Endothelial cell of umbilical vein (primary cell): ENCODE results near the gene TCEAL3. TPM values are rescaled to one million over a fixed set of nuclear protein-coding genes. Genes with fewer than 3 reads are reported as not detected.

ENCODE experiments used
- BruUV-seq: library from RNA; stranded (reverse); fragments of 400-500 nt; replicated peaks from 2 replicates; lab custom pipeline; 2021; lab: Mats Ljungman, UMichigan
- CTCF ChIA-PET: fragments of 300-600, 350-600 bp; sonication (Branson Sonifier 250); formaldehyde crosslinking; loops from one replicate; lab custom pipeline; 2021; ENCODE audit warnings: antibody characterized with exemption, inconsistent platforms; lab: Charles Lee
- POLR2A ChIA-PET: fragments of 300-600, 350-600 bp; sonication (Branson Sonifier 250); formaldehyde crosslinking; loops from one replicate; lab custom pipeline; 2021; ENCODE audit warnings: antibody characterized with exemption, inconsistent platforms; lab: Charles Lee
- DNase-seq: peaks from one replicate; pipeline ENCODE4 v3.0.0-alpha.2; 2011; ENCODE audit warnings: low read depth, low spot score
- FAIRE-seq: peaks from 2 replicates; lab custom pipeline; 2011; peaks lifted over from hg19 to GRCh38; lab: Jason Lieb, UNC
- H2AFZ ChIP-seq: 2 replicates; pipeline ENCODE4 v1.6.0; 2012; ENCODE audit warnings: low read depth, low read length, control low read depth, inconsistent platforms
- H3K27ac ChIP-seq: 2 replicates; pipeline ENCODE4 v1.5.1; 2011; ENCODE audit warnings: low read depth, mild to moderate bottlenecking, control low read depth, low read length, moderate library complexity; ENCODE audit not compliant: insufficient read depth
- H3K27me3 ChIP-seq, 2 experiments: 2 replicates each; pipeline versions ENCODE4 v1.6.0 to v1.6.1; 2011; ENCODE audit warnings: low read length in 2 of 2, mixed read lengths in 1 of 2; ENCODE audit not compliant: control insufficient read depth in 2 of 2, insufficient read depth in 2 of 2
- H3K36me3 ChIP-seq, 2 experiments: 2 replicates in 1 of 2; 3 replicates in 1 of 2; pipeline ENCODE4 v1.5.1; 2011; ENCODE audit warnings: low read length in 2 of 2, mild to moderate bottlenecking in 1 of 2, moderate library complexity in 1 of 2; ENCODE audit not compliant: control insufficient read depth in 2 of 2, insufficient read depth in 2 of 2; ENCODE audit errors: extremely low read depth in 1 of 2
- H3K4me1 ChIP-seq: 3 replicates; pipeline ENCODE4 v1.5.1; 2011; ENCODE audit warnings: mild to moderate bottlenecking, low read length; ENCODE audit not compliant: control insufficient read depth, insufficient read depth; ENCODE audit errors: extremely low read depth
- H3K4me2 ChIP-seq: 2 replicates; pipeline ENCODE4 v1.6.1; 2011; ENCODE audit warnings: low read length, control low read depth, mixed read lengths; ENCODE audit not compliant: insufficient read depth
- H3K4me3 ChIP-seq, 3 experiments: fragments of 200-600 bp in 1 of 3; sonication (generic), shearing (Covaris generic) in 1 of 3; replicated peaks in 1 of 3; 2 replicates each; pipeline ENCODE4 v1.5.1; 2011 to 2016; ENCODE audit warnings: control low read depth in 3 of 3, low read length in 3 of 3, mild to moderate bottlenecking in 2 of 3, inconsistent platforms in 1 of 3, low read depth in 1 of 3, moderate library complexity in 1 of 3; ENCODE audit not compliant: insufficient read depth in 1 of 3
- H3K79me2 ChIP-seq: 2 replicates; pipeline ENCODE4 v1.6.0; 2012; ENCODE audit warnings: low read length, inconsistent platforms; ENCODE audit not compliant: control insufficient read depth, insufficient read depth
- H3K9ac ChIP-seq: replicated peaks from 2 replicates; pipeline ENCODE3; 2011; ENCODE audit warnings: low read length, control low read depth; ENCODE audit not compliant: insufficient read depth; ENCODE audit errors: extremely low read depth
- H3K9me1 ChIP-seq: replicated peaks from 3 replicates; pipeline ENCODE4 v1.6.0; 2011; ENCODE audit warnings: mild to moderate bottlenecking, low read length; ENCODE audit not compliant: control insufficient read depth, insufficient read depth; ENCODE audit errors: extremely low read depth
- H3K9me3 ChIP-seq: replicated peaks from 2 replicates; pipeline ENCODE4 v1.5.1; 2012; ENCODE audit warnings: low read length, inconsistent platforms; ENCODE audit not compliant: control insufficient read depth, insufficient read depth
- H4K20me1 ChIP-seq: replicated peaks from 2 replicates; pipeline ENCODE3; 2011; ENCODE audit warnings: mild to moderate bottlenecking, low read length; ENCODE audit not compliant: control insufficient read depth, insufficient read depth; ENCODE audit errors: extremely low read depth
- EZH2 ChIP-seq: IDR thresholded peaks from 2 replicates; pipeline ENCODE4 v1.6.1; 2012; ENCODE audit warnings: borderline replicate concordance, low read depth, mild to moderate bottlenecking, moderate library complexity, low read length, inconsistent platforms; ENCODE audit not compliant: severe bottlenecking
- FOS ChIP-seq: IDR thresholded peaks from 2 replicates; pipeline ENCODE4 v1.6.1; 2011; ENCODE audit warnings: mild to moderate bottlenecking, low read length, moderate library complexity, borderline replicate concordance; ENCODE audit not compliant: insufficient read depth
- GATA2 ChIP-seq: IDR thresholded peaks from 2 replicates; pipeline ENCODE4 v1.7.0; 2011; ENCODE audit warnings: low read depth, mild to moderate bottlenecking, moderate library complexity, mixed read lengths, low read length; ENCODE audit not compliant: insufficient read length, insufficient read depth
- JUN ChIP-seq: IDR thresholded peaks from 2 replicates; pipeline ENCODE4 v1.6.1; 2011; ENCODE audit warnings: borderline replicate concordance, low read depth; ENCODE audit not compliant: insufficient read length, insufficient read depth
- MYC ChIP-seq: IDR thresholded peaks from one replicate; pipeline ENCODE4 v1.6.1; 2011; ENCODE audit warnings: mild to moderate bottlenecking, low read depth, low read length
- POLR2A ChIP-seq: IDR thresholded peaks from 2 replicates; pipeline ENCODE4 v1.6.1; 2012; ENCODE audit warnings: low read depth, mild to moderate bottlenecking, control low read depth, low read length
- POLR2AphosphoS5 ChIP-seq: IDR thresholded peaks from 2 replicates; pipeline ENCODE4 v1.6.1; 2012; ENCODE audit warnings: low read depth, mild to moderate bottlenecking, control low read depth, low read length, moderate library complexity; ENCODE audit not compliant: insufficient read depth
- dilution Hi-C: fragments of 300-500 bp; cut with MboI; formaldehyde crosslinking; loops from one replicate; pipeline ENCODE4 v1.15.0; 2019; ENCODE audit warnings: low sequenced_read_pairs; ENCODE audit not compliant: extremely low pct_ligation_motif_present
- intact Hi-C: fragments of 100-400 bp; cut with micrococcal nuclease; formaldehyde crosslinking; loops from one replicate; pipeline ENCODE4 v1.10.0; 2022
- polyA plus RNA-seq, 4 experiments: library from polyadenylated mRNA; depleted of rRNA in 3 of 4; stranded (reverse) in 3 of 4; unstranded in 1 of 4; fragments of >200 nt; gene quantifications; 2 replicates each; pipeline versions ENCODE4 v1.2.1 to v1.2.3, GENCODE V29; 2011 to 2012; ENCODE audit warnings: missing spikeins in 1 of 4
- total RNA-seq: library from RNA; stranded (reverse); gene quantifications from 2 replicates; pipeline ENCODE4 v1.2.3, GENCODE V29; 2021
- TF ChIP-seq, protein P1 (sequence below), 2 donors: IDR thresholded peaks; 1 replicate in 1 of 2; 2 replicates in 1 of 2; pipeline ENCODE4 v1.5.1; 2011; ENCODE audit warnings: low read length in 2 of 2, mild to moderate bottlenecking in 2 of 2, moderate library complexity in 2 of 2, control low read depth in 1 of 2, inconsistent platforms in 1 of 2, low read depth in 1 of 2; ENCODE audit not compliant: insufficient read depth in 1 of 2; ENCODE audit errors: extremely low read depth in 1 of 2
- TF ChIP-seq, protein P2 (sequence below): IDR thresholded peaks from 2 replicates; pipeline ENCODE4 v1.6.1; 2011; ENCODE audit not compliant: insufficient read depth, insufficient read length

Gene TCEAL3
- total and polyA plus RNA-seq, 2 donors (not counting 3 experiments of a cell fraction or from before 2014, with no cell fraction given): 8.9 to 23.7 TPM

DNA sequence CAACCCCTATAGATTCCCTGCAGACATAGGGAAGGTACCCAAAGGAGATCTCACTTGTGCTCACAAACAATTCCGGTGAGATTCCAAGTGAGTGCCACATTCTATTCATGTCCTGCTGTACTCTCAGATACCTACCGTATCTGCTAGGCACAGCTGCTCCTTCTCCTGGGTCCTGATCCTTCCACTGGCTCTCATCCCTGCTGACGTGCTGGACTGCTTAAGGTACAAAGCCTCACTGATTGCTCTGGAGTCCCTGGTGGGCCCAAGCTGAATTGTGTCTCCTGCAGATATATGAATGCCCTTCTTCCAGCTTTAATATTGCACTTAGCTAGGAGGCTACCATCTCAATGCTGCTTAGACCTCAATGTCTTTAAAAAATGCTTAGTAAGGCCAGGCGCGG, 23.4 kb downstream of the TCEAL3 start:
- H3K4me3 ChIP-seq: no peak overlapping the region
- CTCF ChIA-PET: interaction anchor here (1.2 to 1.8 kb wide), 5 partner anchors 23 to 98 kb away, joined by 4 to 19 read pairs (median 6); partner anchors contain the start of gene TCEAL3

DNA sequence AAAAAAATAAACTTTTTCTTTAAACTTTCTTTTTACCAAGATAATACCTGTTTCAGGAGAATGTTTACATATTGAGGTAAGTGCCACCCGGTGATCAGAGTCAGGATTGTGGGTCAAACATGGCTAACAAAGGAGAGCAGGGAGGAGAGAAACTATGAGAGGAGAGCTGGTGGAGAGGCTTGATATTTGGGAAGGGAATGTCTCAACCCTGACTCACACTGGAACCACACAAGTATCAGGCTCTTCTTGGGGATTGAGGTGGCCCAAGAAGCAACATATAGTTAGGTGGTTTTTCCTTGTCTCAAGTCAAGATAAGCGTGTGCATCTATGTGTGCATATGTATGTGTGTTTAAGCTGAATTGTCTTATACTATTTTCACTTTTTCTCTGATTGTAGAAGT, 27.7 kb downstream of the TCEAL3 start:
- no peak overlapping the region for H3K4me2 ChIP-seq
- H3K9ac ChIP-seq: no peak overlapping the region
- intact Hi-C loops: no loop called here
- no peak overlapping the region for H3K27ac ChIP-seq
- TF ChIP-seq, protein P1, sequence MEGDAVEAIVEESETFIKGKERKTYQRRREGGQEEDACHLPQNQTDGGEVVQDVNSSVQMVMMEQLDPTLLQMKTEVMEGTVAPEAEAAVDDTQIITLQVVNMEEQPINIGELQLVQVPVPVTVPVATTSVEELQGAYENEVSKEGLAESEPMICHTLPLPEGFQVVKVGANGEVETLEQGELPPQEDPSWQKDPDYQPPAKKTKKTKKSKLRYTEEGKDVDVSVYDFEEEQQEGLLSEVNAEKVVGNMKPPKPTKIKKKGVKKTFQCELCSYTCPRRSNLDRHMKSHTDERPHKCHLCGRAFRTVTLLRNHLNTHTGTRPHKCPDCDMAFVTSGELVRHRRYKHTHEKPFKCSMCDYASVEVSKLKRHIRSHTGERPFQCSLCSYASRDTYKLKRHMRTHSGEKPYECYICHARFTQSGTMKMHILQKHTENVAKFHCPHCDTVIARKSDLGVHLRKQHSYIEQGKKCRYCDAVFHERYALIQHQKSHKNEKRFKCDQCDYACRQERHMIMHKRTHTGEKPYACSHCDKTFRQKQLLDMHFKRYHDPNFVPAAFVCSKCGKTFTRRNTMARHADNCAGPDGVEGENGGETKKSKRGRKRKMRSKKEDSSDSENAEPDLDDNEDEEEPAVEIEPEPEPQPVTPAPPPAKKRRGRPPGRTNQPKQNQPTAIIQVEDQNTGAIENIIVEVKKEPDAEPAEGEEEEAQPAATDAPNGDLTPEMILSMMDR (IDR thresholded peaks at IDR 0.05; ENCODE audit: extremely low read depth in 1 of 2, insufficient read depth in 1 of 2, low read depth in 1 of 2, low read length in 2 of 2): no peak
- TF ChIP-seq POLR2A: no peak
- no peak for TF ChIP-seq FOS
- no peak for TF ChIP-seq EZH2
- TF ChIP-seq, protein P2, sequence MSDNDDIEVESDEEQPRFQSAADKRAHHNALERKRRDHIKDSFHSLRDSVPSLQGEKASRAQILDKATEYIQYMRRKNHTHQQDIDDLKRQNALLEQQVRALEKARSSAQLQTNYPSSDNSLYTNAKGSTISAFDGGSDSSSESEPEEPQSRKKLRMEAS: no peak
- TF ChIP-seq MYC: no peak
- no peak for TF ChIP-seq GATA2
- no peak for TF ChIP-seq JUN
- no peak for TF ChIP-seq POLR2AphosphoS5
- no peak overlapping the region for H2AFZ ChIP-seq
- no peak overlapping the region for H3K4me3 ChIP-seq
- ChIA-PET POLR2A (no interaction called here), CTCF (no interaction called here)
- FAIRE-seq (no peak), DNase-seq (no peak)
- dilution Hi-C loops: no loop called here
- H3K9me3 ChIP-seq: no peaks in the 10 kb centered on the region
- peaks cover 16% of the 10 kb centered on the region for H3K4me1 ChIP-seq
- H4K20me1 ChIP-seq: no peaks in the 10 kb centered on the region
- no peaks in the 10 kb centered on the region for H3K9me1 ChIP-seq
- BruUV-seq: no TSS peak
- H3K36me3 ChIP-seq: no peaks in the 10 kb centered on the region
- H3K79me2 ChIP-seq: no peaks in the 10 kb centered on the region
- H3K27me3 ChIP-seq: no peaks in the 10 kb centered on the region

More for the DNA sequence above, 23.4 kb downstream of the TCEAL3 start:
- Histone ChIP-seq H3K36me3 (no peaks in the 10 kb centered on the region), H3K4me1 (peaks cover 23% of the 10 kb centered on the region), H3K4me2 (no peak overlapping the region), H3K27ac (no peak overlapping the region), H2AFZ (no peak overlapping the region), H4K20me1 (no peaks in the 10 kb centered on the region), H3K79me2 (peaks cover 4% of the 10 kb centered on the region), H3K9me3 (no peaks in the 10 kb centered on the region), H3K9me1 (no peaks in the 10 kb centered on the region), H3K9ac (no peak overlapping the region), H3K27me3 (no peaks in the 10 kb centered on the region)
- dilution Hi-C loops: no loop called here
- POLR2A ChIA-PET: no interaction called here
- no peak for TF ChIP-seq JUN
- TF ChIP-seq POLR2A: no peak
- TF ChIP-seq, protein P2: no peak
- no peak for TF ChIP-seq EZH2
- no peak for DNase-seq
- intact Hi-C loops: no loop called here
- FAIRE-seq: no peak
- no TSS peak for BruUV-seq
